BLaER1 treated with 17β-estradiol and CSF1 and Interleukin-3, amounts not matched to agents 10 nM and 100 nM (cell line): ENCODE data around the gene INPP5J.

Experiments
- H3K27ac ChIP-seq, 11 experiments: shearing (Covaris generic); formaldehyde crosslinking; 2 replicates each; pipeline ENCODE4 v1.8.1; 2022
- H3K27me3 ChIP-seq, 11 experiments: shearing (Covaris generic); formaldehyde crosslinking; 2 replicates each; pipeline ENCODE4 v1.8.1; 2022
- H3K36me3 ChIP-seq, 11 experiments: shearing (Covaris generic); formaldehyde crosslinking; 2 replicates each; pipeline ENCODE4 v1.8.1; 2022
- H3K4me1 ChIP-seq, 10 experiments: shearing (Covaris generic); formaldehyde crosslinking; 2 replicates each; pipeline ENCODE4 v1.8.1; 2022
- H3K4me2 ChIP-seq, 11 experiments: shearing (Covaris generic); formaldehyde crosslinking; 2 replicates each; pipeline ENCODE4 v1.8.1; 2022
- H3K4me3 ChIP-seq, 10 experiments: shearing (Covaris generic); formaldehyde crosslinking; 2 replicates each; pipeline ENCODE4 v1.8.1; 2022
- H3K9ac ChIP-seq, 11 experiments: shearing (Covaris generic); formaldehyde crosslinking; 2 replicates each; pipeline ENCODE4 v1.8.1; 2022
- H3K9me3 ChIP-seq, 11 experiments: shearing (Covaris generic); formaldehyde crosslinking; replicated peaks in 1 of 11; 2 replicates each; pipeline ENCODE4 v1.8.1; 2022
- H4K20me1 ChIP-seq, 11 experiments: shearing (Covaris generic); formaldehyde crosslinking; 2 replicates each; pipeline ENCODE4 v1.8.1; 2022
- Cebpa-rat ChIP-seq, 11 experiments: shearing (Covaris generic); IDR thresholded peaks; 2 replicates each; pipeline ENCODE4 v1.8.1; 2022

Gene INPP5J

DNA sequence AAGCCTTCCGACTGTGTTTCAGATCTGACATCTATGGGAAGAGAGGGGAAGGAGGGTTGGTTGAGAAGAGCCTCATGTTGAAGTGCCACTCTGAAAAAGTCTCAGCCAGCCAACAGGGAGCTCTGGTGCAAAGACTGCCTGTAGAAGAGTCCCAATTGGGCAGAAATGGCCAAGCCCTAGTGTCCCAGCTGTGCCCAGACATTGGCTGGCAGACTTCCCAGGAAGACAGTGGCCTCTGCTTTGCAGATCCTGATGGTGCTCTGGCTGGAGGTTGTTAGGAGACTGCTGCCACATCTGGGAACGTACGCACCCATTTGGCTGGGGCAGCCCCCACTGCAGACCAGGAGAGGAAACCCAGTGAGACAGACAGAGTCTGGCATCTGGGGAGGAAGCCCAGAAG is 20.8 kb downstream of the INPP5J start:
- no peaks in the 10 kb centered on the region for H3K4me1 ChIP-seq
- no peaks in the 10 kb centered on the region for H3K36me3 ChIP-seq
- H3K4me3 ChIP-seq, result no peak overlapping the region
- no peaks in the 10 kb centered on the region; a peak in 1 of 22 replicates for H4K20me1 ChIP-seq
- peaks cover 13 to 31% (median 23%) of the 10 kb centered on the region in 11 experiments for H3K9me3 ChIP-seq
- no peak overlapping the region for H3K4me2 ChIP-seq
- TF ChIP-seq Cebpa-rat (IDR thresholded peaks at IDR 0.05), result no peak
- no peak overlapping the region for H3K9ac ChIP-seq
- no peak overlapping the region for H3K27ac ChIP-seq
- H3K27me3 ChIP-seq, result no peaks in the 10 kb centered on the region

GRCh38 chr22:31144223-31144622 is 21.5 kb downstream of the INPP5J start:
- no peaks in the 10 kb centered on the region for H3K36me3 ChIP-seq
- H3K4me3 ChIP-seq, result no peak overlapping the region
- peaks cover 13 to 31% (median 23%) of the 10 kb centered on the region in 11 experiments for H3K9me3 ChIP-seq
- H3K9ac ChIP-seq, result no peak overlapping the region
- H3K4me2 ChIP-seq, result no peak overlapping the region
- H3K4me1 ChIP-seq, result peaks cover 0 to 3% (median 0%) of the 10 kb centered on the region in 10 experiments; a peak in 1 of 20 replicates
- no peak overlapping the region for H3K27ac ChIP-seq
- no peaks in the 10 kb centered on the region for H3K27me3 ChIP-seq
- no peak for TF ChIP-seq Cebpa-rat (IDR thresholded peaks at IDR 0.05)
- H4K20me1 ChIP-seq, result no peaks in the 10 kb centered on the region; a peak in 1 of 22 replicates

GRCh38 chr22:31148488-31148887 is 25.7 kb downstream of the INPP5J start:
- Histone ChIP-seq H3K27me3 (no peaks in the 10 kb centered on the region), H3K4me3 (no peak overlapping the region), H3K4me2 (no peak overlapping the region), H3K9me3 (peaks cover 13 to 31% (median 23%) of the 10 kb centered on the region in 11 experiments), H3K27ac (no peak overlapping the region), H3K4me1 (peaks cover 0 to 3% (median 0%) of the 10 kb centered on the region in 10 experiments; a peak in 1 of 20 replicates), H4K20me1 (no peaks in the 10 kb centered on the region), H3K9ac (no peak overlapping the region), H3K36me3 (no peaks in the 10 kb centered on the region)
- no peak for TF ChIP-seq Cebpa-rat (IDR thresholded peaks at IDR 0.05)

- Histone ChIP-seq H3K27ac (no peak overlapping the region; a peak in 1 of 22 replicates), H3K4me2 (no peak overlapping the region), H3K9ac (peak overlapping the region in 1 of 11 experiments; percentile 15; a peak in 1 of 22 replicates), H3K27me3 (no peaks in the 10 kb centered on the region), H4K20me1 (no peaks in the 10 kb centered on the region), H3K36me3 (no peaks in the 10 kb centered on the region), H3K4me1 (peaks cover 0 to 3% (median 0%) of the 10 kb centered on the region in 10 experiments; a peak in 1 of 20 replicates), H3K9me3 (peaks cover 13 to 31% (median 23%) of the 10 kb centered on the region in 11 experiments), H3K4me3 (no peak overlapping the region)
- no peak for TF ChIP-seq Cebpa-rat (IDR thresholded peaks at IDR 0.05)
Observed at GRCh38 chr22:31148953-31149627, 26.3 kb downstream of the INPP5J start.

GRCh38 chr22:31150615-31151014 is 27.8 kb downstream of the INPP5J start:
- H3K9ac ChIP-seq, result no peak overlapping the region
- H3K9me3 ChIP-seq, result peaks cover 13 to 18% (median 16%) of the 10 kb centered on the region in 11 experiments
- no peaks in the 10 kb centered on the region for H3K27me3 ChIP-seq
- no peaks in the 10 kb centered on the region for H4K20me1 ChIP-seq
- no peak for TF ChIP-seq Cebpa-rat (IDR thresholded peaks at IDR 0.05)
- H3K4me2 ChIP-seq, result no peak overlapping the region
- peaks cover 0 to 3% (median 0%) of the 10 kb centered on the region in 10 experiments; a peak in 1 of 20 replicates for H3K4me1 ChIP-seq
- H3K27ac ChIP-seq, result no peak overlapping the region
- no peak overlapping the region for H3K4me3 ChIP-seq
- no peaks in the 10 kb centered on the region for H3K36me3 ChIP-seq

DNA sequence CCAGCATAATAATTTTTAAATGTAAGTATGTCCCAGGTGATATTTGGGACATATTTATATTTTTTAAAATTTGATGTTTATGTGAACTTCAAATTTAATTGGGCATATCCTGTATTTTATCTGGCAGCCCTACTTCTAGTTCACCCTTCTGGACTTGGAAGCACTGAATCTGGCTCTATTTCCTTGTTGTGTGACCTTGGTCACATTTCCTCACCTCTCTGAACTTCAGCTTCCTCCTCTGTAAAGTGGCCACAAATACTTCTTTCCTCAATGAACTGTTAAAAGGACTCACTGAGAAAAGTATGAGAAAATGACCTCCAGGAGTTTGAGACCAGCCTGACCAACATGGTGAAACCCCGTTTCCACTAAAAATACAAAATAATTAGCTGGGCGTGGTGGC is 29.1 kb downstream of the INPP5J start:
- H4K20me1 ChIP-seq, result no peaks in the 10 kb centered on the region
- peaks cover 0 to 3% (median 0%) of the 10 kb centered on the region in 10 experiments; a peak in 1 of 20 replicates for H3K4me1 ChIP-seq
- no peak for TF ChIP-seq Cebpa-rat (IDR thresholded peaks at IDR 0.05)
- peaks cover 8 to 11% (median 10%) of the 10 kb centered on the region in 11 experiments for H3K9me3 ChIP-seq
- no peaks in the 10 kb centered on the region for H3K36me3 ChIP-seq
- no peak overlapping the region for H3K4me2 ChIP-seq
- no peaks in the 10 kb centered on the region for H3K27me3 ChIP-seq
- no peak overlapping the region for H3K4me3 ChIP-seq
- peak overlapping the region in 1 of 11 experiments; percentile 43; a peak in 1 of 22 replicates for H3K9ac ChIP-seq
- H3K27ac ChIP-seq, result no peak overlapping the region

DNA sequence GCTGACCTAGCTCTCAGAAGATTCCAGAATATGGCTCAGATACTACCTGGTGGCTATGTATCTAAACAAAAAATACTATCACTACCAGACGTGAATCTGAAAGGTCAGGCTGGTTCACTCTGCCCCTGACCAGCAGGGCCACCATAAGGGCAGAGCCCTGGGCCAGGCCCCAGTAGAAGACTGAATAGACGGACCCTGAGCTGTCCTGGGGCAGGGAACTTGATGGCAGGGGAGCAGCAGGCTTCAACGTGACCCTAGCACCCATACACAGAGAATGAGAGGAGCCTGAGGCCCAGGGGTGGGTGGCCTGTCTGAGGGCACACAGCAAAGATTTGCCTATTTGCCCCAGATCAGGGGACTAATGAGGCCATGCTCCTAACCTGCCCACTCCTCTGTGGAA is 30.6 kb downstream of the INPP5J start:
- no peak overlapping the region for H3K4me2 ChIP-seq
- no peaks in the 10 kb centered on the region for H3K36me3 ChIP-seq
- H3K27ac ChIP-seq, result no peak overlapping the region
- no peaks in the 10 kb centered on the region for H3K27me3 ChIP-seq
- H3K4me1 ChIP-seq, result peaks cover 0 to 3% (median 0%) of the 10 kb centered on the region in 10 experiments; a peak in 1 of 20 replicates
- no peak overlapping the region for H3K4me3 ChIP-seq
- H3K9me3 ChIP-seq, result no peaks in the 10 kb centered on the region
- TF ChIP-seq Cebpa-rat (IDR thresholded peaks at IDR 0.05), result no peak
- no peaks in the 10 kb centered on the region for H4K20me1 ChIP-seq
- peak overlapping the region in 1 of 11 experiments; percentile 22; a peak in 1 of 22 replicates for H3K9ac ChIP-seq

GRCh38 chr22:31154975-31155374 is 32.2 kb downstream of the INPP5J start:
- Histone ChIP-seq H3K27ac (no peak overlapping the region), H4K20me1 (no peaks in the 10 kb centered on the region), H3K4me1 (peaks cover 0 to 9% (median 0%) of the 10 kb centered on the region in 10 experiments; a peak in 2 of 20 replicates), H3K4me3 (no peak overlapping the region), H3K27me3 (no peaks in the 10 kb centered on the region), H3K36me3 (no peaks in the 10 kb centered on the region), H3K9ac (no peak overlapping the region), H3K9me3 (no peaks in the 10 kb centered on the region), H3K4me2 (no peak overlapping the region)
- no peak for TF ChIP-seq Cebpa-rat (IDR thresholded peaks at IDR 0.05)

- H3K36me3 ChIP-seq, result no peaks in the 10 kb centered on the region
- no peak overlapping the region for H3K4me2 ChIP-seq
- no peak overlapping the region for H3K9ac ChIP-seq
- H3K9me3 ChIP-seq, result no peaks in the 10 kb centered on the region
- H3K27me3 ChIP-seq, result no peaks in the 10 kb centered on the region
- no peaks in the 10 kb centered on the region; a peak in 1 of 22 replicates for H4K20me1 ChIP-seq
- no peak overlapping the region for H3K27ac ChIP-seq
- H3K4me3 ChIP-seq, result no peak overlapping the region
- peaks cover 0 to 9% (median under 1%) of the 10 kb centered on the region in 10 experiments; a peak in 8 of 20 replicates for H3K4me1 ChIP-seq
- no peak for TF ChIP-seq Cebpa-rat (IDR thresholded peaks at IDR 0.05)
Observed at GRCh38 chr22:31155422-31155821, 32.7 kb downstream of the INPP5J start.
